ENCODE data around the gene MSANTD3.

MSANTD3 gene

DNA sequence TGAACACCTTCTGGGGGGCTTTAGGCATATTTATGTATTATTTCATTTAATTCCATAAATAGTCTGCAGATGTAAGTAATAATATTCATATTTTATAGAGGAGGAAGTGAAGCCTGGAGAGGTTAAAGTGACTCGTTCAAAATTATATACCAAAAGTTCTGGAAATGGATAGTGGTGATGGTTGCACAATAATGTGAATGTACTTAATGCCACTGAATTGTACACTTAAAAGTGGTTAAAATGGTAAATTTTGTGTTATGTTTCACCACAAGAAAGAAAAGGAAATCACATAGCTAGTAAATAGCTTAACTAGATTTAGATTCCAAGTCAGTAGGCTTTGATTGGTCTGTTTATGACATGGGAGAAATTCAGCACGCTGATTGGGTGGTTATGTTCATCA, 33.0 kb downstream of the MSANTD3 start:
- Histone ChIP-seq H3K27me3 (replicated peaks; ENCODE audit: control insufficient read depth, insufficient read depth, low read length) (no peaks in the 10 kb centered on the region), H3K4me3 (replicated peaks; ENCODE audit: low read depth, low read length) (no peak overlapping the region), H3K36me3 (ENCODE audit: control insufficient read depth, insufficient read depth, low read length) (no peaks in the 10 kb centered on the region)
- DNase-seq (ENCODE audit: extremely low read depth, insufficient read length) = no peak
- TF ChIP-seq, protein P1, sequence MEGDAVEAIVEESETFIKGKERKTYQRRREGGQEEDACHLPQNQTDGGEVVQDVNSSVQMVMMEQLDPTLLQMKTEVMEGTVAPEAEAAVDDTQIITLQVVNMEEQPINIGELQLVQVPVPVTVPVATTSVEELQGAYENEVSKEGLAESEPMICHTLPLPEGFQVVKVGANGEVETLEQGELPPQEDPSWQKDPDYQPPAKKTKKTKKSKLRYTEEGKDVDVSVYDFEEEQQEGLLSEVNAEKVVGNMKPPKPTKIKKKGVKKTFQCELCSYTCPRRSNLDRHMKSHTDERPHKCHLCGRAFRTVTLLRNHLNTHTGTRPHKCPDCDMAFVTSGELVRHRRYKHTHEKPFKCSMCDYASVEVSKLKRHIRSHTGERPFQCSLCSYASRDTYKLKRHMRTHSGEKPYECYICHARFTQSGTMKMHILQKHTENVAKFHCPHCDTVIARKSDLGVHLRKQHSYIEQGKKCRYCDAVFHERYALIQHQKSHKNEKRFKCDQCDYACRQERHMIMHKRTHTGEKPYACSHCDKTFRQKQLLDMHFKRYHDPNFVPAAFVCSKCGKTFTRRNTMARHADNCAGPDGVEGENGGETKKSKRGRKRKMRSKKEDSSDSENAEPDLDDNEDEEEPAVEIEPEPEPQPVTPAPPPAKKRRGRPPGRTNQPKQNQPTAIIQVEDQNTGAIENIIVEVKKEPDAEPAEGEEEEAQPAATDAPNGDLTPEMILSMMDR (IDR thresholded peaks at IDR 0.05; ENCODE audit: insufficient read depth, low read length, poor library complexity, severe bottlenecking) = no peak

DNA sequence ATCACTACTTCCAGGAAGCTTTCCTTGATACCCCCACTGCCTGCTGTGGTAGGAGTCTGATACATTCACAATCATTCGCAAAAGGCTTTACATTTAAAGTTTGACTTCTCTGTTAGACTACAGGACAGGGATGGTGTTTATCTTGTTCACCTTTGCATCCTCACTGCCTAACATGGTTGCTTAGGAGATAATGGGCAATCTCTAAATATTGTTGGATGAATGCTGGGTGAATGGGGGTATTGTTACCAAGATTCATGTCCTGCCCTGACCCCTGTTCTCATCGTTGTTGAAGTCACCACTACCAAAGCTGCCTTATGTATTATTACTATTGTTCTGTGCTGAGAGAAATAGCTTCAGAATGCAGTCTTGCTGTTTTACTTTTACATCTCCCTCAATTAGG, 38.3 kb downstream of the MSANTD3 start:
- no peaks in the 10 kb centered on the region for H3K36me3 ChIP-seq (ENCODE audit: control insufficient read depth, insufficient read depth, low read length)
- no peak overlapping the region for H3K4me3 ChIP-seq (replicated peaks; ENCODE audit: low read depth, low read length)
- no peaks in the 10 kb centered on the region for H3K27me3 ChIP-seq (replicated peaks; ENCODE audit: control insufficient read depth, insufficient read depth, low read length)
- TF ChIP-seq, protein P1 (IDR thresholded peaks at IDR 0.05; ENCODE audit: insufficient read depth, low read length, poor library complexity, severe bottlenecking) = no peak
- no peak for DNase-seq (ENCODE audit: extremely low read depth, insufficient read length)

DNA sequence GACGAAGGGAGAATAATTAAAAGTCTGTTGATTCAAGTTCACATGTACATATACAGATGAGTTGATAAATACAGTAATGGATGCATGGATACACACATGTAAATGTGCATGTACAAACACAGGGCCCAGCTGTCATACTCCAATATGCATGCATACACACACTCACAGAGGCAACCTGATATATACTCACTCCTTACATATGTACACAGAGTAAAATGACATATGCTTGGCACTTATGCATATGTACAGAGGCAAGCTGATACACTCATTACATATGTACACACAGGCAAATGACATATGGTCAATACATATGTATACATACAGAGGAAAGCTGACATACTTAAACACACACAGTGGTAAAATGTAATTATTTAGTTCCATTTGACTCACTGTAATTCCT, 38.8 kb downstream of the MSANTD3 start:
- no peaks in the 10 kb centered on the region for H3K36me3 ChIP-seq (ENCODE audit: control insufficient read depth, insufficient read depth, low read length)
- TF ChIP-seq, protein P1 (IDR thresholded peaks at IDR 0.05; ENCODE audit: insufficient read depth, low read length, poor library complexity, severe bottlenecking) = no peak
- DNase-seq (ENCODE audit: extremely low read depth, insufficient read length) = no peak
- H3K27me3 ChIP-seq (replicated peaks; ENCODE audit: control insufficient read depth, insufficient read depth, low read length) = no peaks in the 10 kb centered on the region
- H3K4me3 ChIP-seq (replicated peaks; ENCODE audit: low read depth, low read length) = no peak overlapping the region

DNA sequence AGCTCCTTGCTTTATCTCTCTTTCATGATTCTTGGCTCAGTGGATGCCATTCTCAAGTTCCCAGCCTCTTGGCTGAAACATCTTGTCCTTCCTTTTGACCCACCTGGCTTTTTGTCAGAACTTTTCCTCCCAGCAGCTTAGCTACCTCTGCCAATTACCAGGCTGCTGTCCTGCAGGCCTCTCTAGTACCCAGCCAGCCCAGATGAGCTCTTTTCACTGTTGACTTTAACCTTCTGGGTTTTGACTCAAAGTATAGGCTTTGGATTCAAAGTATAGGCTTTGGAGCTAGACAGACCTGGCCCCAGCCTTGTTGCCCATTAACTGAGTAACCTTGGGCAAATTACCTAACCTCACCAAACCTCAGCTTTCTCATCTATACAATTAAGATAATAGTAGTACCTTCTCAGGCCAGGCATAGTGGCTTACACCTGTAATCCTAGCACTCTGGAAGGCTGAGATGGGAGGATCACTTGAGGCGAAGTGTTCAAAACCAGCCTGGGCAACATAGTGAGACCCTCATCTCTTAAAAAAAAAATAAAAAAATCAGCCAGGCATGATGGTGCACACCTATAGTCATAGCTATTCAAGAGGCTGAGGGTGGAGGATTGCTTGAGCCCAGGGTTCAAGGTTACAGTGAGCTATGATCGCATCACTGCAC, 39.4 kb downstream of the MSANTD3 start:
- TF ChIP-seq, protein P1 (IDR thresholded peaks at IDR 0.05; ENCODE audit: insufficient read depth, low read length, poor library complexity, severe bottlenecking) = no peak
- no peak for DNase-seq (ENCODE audit: extremely low read depth, insufficient read length)
- H3K4me3 ChIP-seq (replicated peaks; ENCODE audit: low read depth, low read length) = no peak overlapping the region
- H3K27me3 ChIP-seq (replicated peaks; ENCODE audit: control insufficient read depth, insufficient read depth, low read length) = no peaks in the 10 kb centered on the region
- H3K36me3 ChIP-seq (ENCODE audit: control insufficient read depth, insufficient read depth, low read length) = no peaks in the 10 kb centered on the region

DNA sequence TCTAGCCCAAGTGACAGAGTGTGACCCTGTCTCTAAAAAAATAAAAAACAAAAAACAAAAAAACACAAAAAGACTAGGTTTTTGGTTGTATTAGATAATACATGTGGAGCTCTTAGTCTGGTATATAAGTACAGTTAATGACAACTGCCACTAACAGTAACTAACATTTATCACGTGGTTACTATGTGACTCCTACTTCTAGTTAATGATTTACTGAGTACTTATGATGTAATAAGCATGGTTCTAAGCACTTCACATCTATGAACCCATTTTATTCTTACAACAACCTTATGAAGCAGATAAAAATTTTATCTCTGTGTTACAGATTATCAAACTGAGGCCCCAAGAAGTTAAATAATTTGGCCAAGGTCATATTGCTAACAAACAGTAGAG, 39.9 kb downstream of the MSANTD3 start:
- no peaks in the 10 kb centered on the region for H3K36me3 ChIP-seq (ENCODE audit: control insufficient read depth, insufficient read depth, low read length)
- H3K4me3 ChIP-seq (replicated peaks; ENCODE audit: low read depth, low read length) = no peak overlapping the region
- TF ChIP-seq, protein P1 (IDR thresholded peaks at IDR 0.05; ENCODE audit: insufficient read depth, low read length, poor library complexity, severe bottlenecking) = no peak
- H3K27me3 ChIP-seq (replicated peaks; ENCODE audit: control insufficient read depth, insufficient read depth, low read length) = no peaks in the 10 kb centered on the region
- DNase-seq (ENCODE audit: extremely low read depth, insufficient read length) = no peak

DNA sequence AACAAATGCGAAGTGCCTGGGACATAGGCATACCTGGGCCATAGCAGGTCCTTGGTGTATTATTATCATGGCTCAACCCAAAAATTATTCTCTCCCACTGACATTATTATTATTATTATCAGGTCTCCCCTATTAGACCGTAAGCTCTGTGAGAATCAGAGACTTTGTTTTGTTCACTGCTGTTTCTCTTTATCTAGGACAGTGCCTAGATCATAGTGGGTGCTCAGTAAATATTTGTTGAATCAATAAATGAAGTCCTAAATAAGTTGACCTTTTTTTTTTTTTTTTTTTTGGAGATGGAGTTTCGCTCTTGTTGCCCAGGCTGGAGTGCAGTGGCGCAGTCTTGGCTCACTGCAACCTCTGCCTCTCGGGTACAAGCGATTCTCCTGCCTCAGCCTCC, 41.1 kb downstream of the MSANTD3 start:
- TF ChIP-seq, protein P1 (IDR thresholded peaks at IDR 0.05; ENCODE audit: insufficient read depth, low read length, poor library complexity, severe bottlenecking) = no peak
- Histone ChIP-seq H3K4me3 (replicated peaks; ENCODE audit: low read depth, low read length) (no peak overlapping the region), H3K27me3 (replicated peaks; ENCODE audit: control insufficient read depth, insufficient read depth, low read length) (peaks cover 3% of the 10 kb centered on the region; the same call in 1 of the 2 replicates), H3K36me3 (ENCODE audit: control insufficient read depth, insufficient read depth, low read length) (no peaks in the 10 kb centered on the region)
- no peak for DNase-seq (ENCODE audit: extremely low read depth, insufficient read length)
